ENCODE data around the gene ENTHD1.

GRCh38 chr22:39913321-39913720 is 19.8 kb upstream of the ENTHD1 start:
- TF ChIP-seq CTCF (IDR thresholded peaks at IDR 0.05) (no peak), POLR2AphosphoS5 (IDR thresholded peaks at IDR 0.05) (no peak)

Data from breast epithelium (tissue), 3 donors.